SK-N-SH (cell line): Measurements from ENCODE around the gene PTPRK. TPM values are rescaled to one million over a fixed set of nuclear protein-coding genes. Genes with fewer than 3 reads are reported as not detected.

ENCODE experiments used
- CTCF ChIA-PET: fragments of 300-600, 350-600 bp; formaldehyde crosslinking; extraction: SDS; loops from one replicate; lab custom pipeline; 2021; lab: Yijun Ruan, JAX
- POLR2A ChIA-PET: fragments of 350-600 bp; sonication (Branson Sonifier 250); formaldehyde crosslinking; extraction: SDS; loops from one replicate; lab custom pipeline; 2020; ENCODE audit warnings: antibody characterized with exemption, inconsistent platforms; lab: Yijun Ruan, JAX
- DNase-seq: peaks from one replicate; pipeline ENCODE4 v3.0.0; 2012
- H2AFZ ChIP-seq: fragments of 200-600 bp; sonication (generic); 2 replicates; pipeline ENCODE4 v1.8.1; 2016; ENCODE audit warnings: antibody characterized with exemption, mild to moderate bottlenecking, low read depth
- H3F3A ChIP-seq: fragments of 200-600 bp; sonication (generic); replicated peaks from 2 replicates; pipeline ENCODE3; 2016; ENCODE audit warnings: antibody characterized with exemption, mild to moderate bottlenecking; ENCODE audit not compliant: insufficient read depth
- H3K27ac ChIP-seq, 2 experiments: fragments of 200-500 bp in 1 of 2; fragments of 200-600 bp in 1 of 2; sonication (Bioruptor generic) in 1 of 2; sonication (generic), shearing (Covaris generic) in 1 of 2; 2 replicates each; pipeline versions ENCODE4 v1.5.1 to v1.6.1; 2014 to 2016; ENCODE audit warnings: low read depth in 2 of 2, inconsistent platforms in 1 of 2, low read length in 1 of 2, mild to moderate bottlenecking in 1 of 2, mixed read lengths in 1 of 2
- H3K27me3 ChIP-seq: fragments of 200-600 bp; sonication (generic), shearing (Covaris generic); 2 replicates; pipeline ENCODE4 v1.6.1; 2016; ENCODE audit warnings: mixed run types; ENCODE audit not compliant: insufficient read depth
- H3K36me3 ChIP-seq, 2 experiments: fragments of 200-500 bp in 1 of 2; fragments of 200-600 bp in 1 of 2; sonication (Bioruptor generic) in 1 of 2; sonication (generic) in 1 of 2; replicated peaks in 1 of 2; 2 replicates each; pipeline versions ENCODE3 to v1.5.1; 2014 to 2016; ENCODE audit warnings: low read length in 1 of 2, mild to moderate bottlenecking in 1 of 2; ENCODE audit not compliant: insufficient read depth in 2 of 2, control insufficient read depth in 1 of 2
- H3K4me1 ChIP-seq, 2 experiments: fragments of 200-500 bp in 1 of 2; fragments of 200-600 bp in 1 of 2; sonication (Bioruptor generic) in 1 of 2; sonication (generic), shearing (Covaris generic) in 1 of 2; 2 replicates each; pipeline versions ENCODE4 v1.5.1 to v1.6.1; 2014 to 2016; ENCODE audit warnings: low read depth in 1 of 2, low read length in 1 of 2, mixed run types in 1 of 2; ENCODE audit not compliant: insufficient read depth in 2 of 2, control insufficient read depth in 1 of 2
- H3K4me2 ChIP-seq: fragments of 200-600 bp; sonication (generic), shearing (Covaris generic); 2 replicates; pipeline ENCODE4 v1.6.1; 2017; ENCODE audit warnings: mixed run types
- H3K4me3 ChIP-seq, 2 experiments: fragments of 200-500 bp in 1 of 2; fragments of 200-600 bp in 1 of 2; sonication (Bioruptor generic) in 1 of 2; sonication (generic), shearing (Covaris generic) in 1 of 2; 2 replicates each; pipeline versions ENCODE4 v1.5.1 to v1.8.1; 2014 to 2016; ENCODE audit warnings: low read depth in 2 of 2, inconsistent platforms in 1 of 2, low read length in 1 of 2, mild to moderate bottlenecking in 1 of 2, mixed read lengths in 1 of 2, moderate library complexity in 1 of 2
- H3K79me2 ChIP-seq: fragments of 200-600 bp; sonication (generic); 2 replicates; pipeline ENCODE4 v1.8.1; 2017; ENCODE audit warnings: mild to moderate bottlenecking; ENCODE audit not compliant: insufficient read depth
- H3K9ac ChIP-seq: fragments of 200-600 bp; sonication (generic); 2 replicates; pipeline ENCODE4 v1.6.1; 2017; ENCODE audit warnings: mixed run types
- H3K9me2 ChIP-seq: fragments of 200-600 bp; sonication (generic); 2 replicates; pipeline ENCODE4 v1.6.1; 2017; ENCODE audit warnings: mixed run types
- H3K9me3 ChIP-seq: fragments of 200-600 bp; sonication (generic); 2 replicates; pipeline ENCODE4 v1.6.1; 2017; ENCODE audit warnings: mixed run types, mild to moderate bottlenecking, moderate library complexity
- H4K20me1 ChIP-seq: fragments of 200-600 bp; sonication (generic); 2 replicates; pipeline ENCODE4 v1.6.1; 2017; ENCODE audit warnings: mild to moderate bottlenecking, mixed run types; ENCODE audit not compliant: insufficient read depth
- CHD2 ChIP-seq: fragments of 150-350 bp; IDR thresholded peaks from 2 replicates; pipeline ENCODE4 v1.6.1; 2018; ENCODE audit warnings: low read length; ENCODE audit not compliant: partially characterized antibody
- EP300 ChIP-seq, 2 experiments: IDR thresholded peaks; 2 replicates each; pipeline versions ENCODE4 v1.4.0 to v1.6.1; 2012; ENCODE audit warnings: borderline replicate concordance in 1 of 2, low read depth in 1 of 2, low read length in 1 of 2
- EZH2phosphoT487 ChIP-seq: fragments of 200-600 bp; sonication (generic); IDR thresholded peaks from 2 replicates; pipeline ENCODE4 v1.6.1; 2017; ENCODE audit warnings: low read depth, mixed run types, mild to moderate bottlenecking, antibody characterized with exemption, moderate library complexity, borderline replicate concordance
- FOSL2 ChIP-seq: IDR thresholded peaks from 2 replicates; pipeline ENCODE4 v1.4.0; 2012; ENCODE audit warnings: low read depth, mild to moderate bottlenecking, moderate library complexity, borderline replicate concordance
- GATA2 ChIP-seq: sonication (generic); formaldehyde crosslinking; IDR thresholded peaks from 2 replicates; pipeline ENCODE4 v1.5.0; 2020; ENCODE audit warnings: mild to moderate bottlenecking, missing genetic modification reagents
- JUND ChIP-seq: IDR thresholded peaks from 2 replicates; pipeline ENCODE4 v1.4.0; 2012
- MAX ChIP-seq: IDR thresholded peaks from 2 replicates; pipeline ENCODE4 v1.4.0; 2012; ENCODE audit warnings: low read depth
- MXI1 ChIP-seq: IDR thresholded peaks from 2 replicates; pipeline ENCODE4 v1.6.1; 2012; ENCODE audit warnings: mild to moderate bottlenecking, low read depth, low read length, improper control_type of control experiment
- NFIC ChIP-seq: IDR thresholded peaks from 2 replicates; pipeline ENCODE4 v1.4.0; 2012; ENCODE audit warnings: borderline replicate concordance
- NRF1 ChIP-seq: IDR thresholded peaks from 2 replicates; pipeline ENCODE4 v1.6.1; 2012; ENCODE audit warnings: low read depth, mild to moderate bottlenecking, low read length
- PBX3 ChIP-seq: IDR thresholded peaks from 2 replicates; pipeline ENCODE4; 2012
- POLR2AphosphoS5 ChIP-seq: IDR thresholded peaks from 2 replicates; pipeline ENCODE4 v1.6.1; 2012; ENCODE audit warnings: low read depth, low read length
- RCOR1 ChIP-seq: fragments of 150-350 bp; IDR thresholded peaks from 2 replicates; pipeline ENCODE4 v1.6.1; 2017; ENCODE audit warnings: antibody characterized with exemption, low read length
- REST ChIP-seq: IDR thresholded peaks from 2 replicates; pipeline ENCODE4 v1.6.1; 2012; ENCODE audit warnings: mild to moderate bottlenecking, low read depth, low read length, moderate library complexity
- RFX5 ChIP-seq: IDR thresholded peaks from 2 replicates; pipeline ENCODE4 v1.6.1; 2012; ENCODE audit warnings: mild to moderate bottlenecking, improper control_type of control experiment, low read length
- RXRA ChIP-seq: IDR thresholded peaks from 2 replicates; pipeline ENCODE4 v1.4.0; 2012; ENCODE audit warnings: low read depth, mild to moderate bottlenecking, borderline replicate concordance
- SMC3 ChIP-seq: IDR thresholded peaks from 2 replicates; pipeline ENCODE4 v1.6.1; 2012; ENCODE audit warnings: low read depth, low read length, improper control_type of control experiment
- TCF12 ChIP-seq: IDR thresholded peaks from 2 replicates; pipeline ENCODE4 v1.4.0; 2012
- USF2 ChIP-seq: fragments of 150-350 bp; IDR thresholded peaks from 2 replicates; pipeline ENCODE4 v1.6.1; 2017; ENCODE audit warnings: antibody characterized with exemption, low read length, low read depth, borderline replicate concordance
- YY1 ChIP-seq: IDR thresholded peaks from 2 replicates; pipeline ENCODE4 v1.4.0; 2012; ENCODE audit warnings: low read depth, mild to moderate bottlenecking
- WGBS: methylation state at CpG from one replicate; pipeline ENCODE4 v1.1.6; 2017; ENCODE audit warnings: low lambda C conversion rate; 5-methylcytosine and 5-hydroxymethylcytosine counted together
- polyA plus RNA-seq, 3 experiments: library from polyadenylated mRNA; depleted of rRNA; stranded (reverse); fragments of >200 nt; gene quantifications; 2 replicates each; pipeline ENCODE4 v1.2.3, GENCODE V29; 2012

PTPRK gene
- polyA plus RNA-seq, 1 of the 3 experiments (the other 2 are of a cell fraction), result 9.5 TPM

- no peak overlapping the region for H2AFZ ChIP-seq
- H3F3A ChIP-seq, result no peaks in the 10 kb centered on the region
- H3K9ac ChIP-seq, result no peak overlapping the region
- TF ChIP-seq RFX5 (no peak), FOSL2 (peak; percentile 62; the same call in 1 of the 2 replicates), PBX3 (peak; percentile 40; the same call in 1 of the 2 replicates), EP300 (IDR thresholded peaks at IDR 0.05; ENCODE audit: borderline replicate concordance in 1 of 2, low read depth in 1 of 2, low read length in 1 of 2) (0 out of 4 replicates have a peak, but pooled peaks of 1 of the 2 experiments have one; percentile 12), JUND (peak; percentile 46; the same call in 1 of the 2 replicates), YY1 (no peak), POLR2AphosphoS5 (peak; percentile 34; the same call in 1 of the 2 replicates), TCF12 (peak; percentile 70)
- no peaks in the 10 kb centered on the region for H3K9me3 ChIP-seq
- H4K20me1 ChIP-seq, result no peaks in the 10 kb centered on the region
- CTCF ChIA-PET, result no interaction called here
- no peak overlapping the region for H3K4me2 ChIP-seq
- H3K9me2 ChIP-seq, result no peaks in the 10 kb centered on the region
- POLR2A ChIA-PET, result no interaction called here
- H3K27ac ChIP-seq, result peak overlapping the region in 1 of 2 experiments; percentile 13; a peak in 2 of 4 replicates
- H3K27me3 ChIP-seq, result no peaks in the 10 kb centered on the region
- H3K79me2 ChIP-seq, result peaks cover 3% of the 10 kb centered on the region
- H3K4me3 ChIP-seq, result no peak overlapping the region
- 67% methylated on average over 6 of the region's 6 CpGs for WGBS
- DNase-seq, result no peak
- no peaks in the 10 kb centered on the region for H3K4me1 ChIP-seq
- no peaks in the 10 kb centered on the region for H3K36me3 ChIP-seq
Observed at GRCh38 chr6:128350416-128351254, 169.8 kb downstream of the PTPRK start.

GRCh38 chr6:128347123-128347522 lies 173.3 kb downstream of the PTPRK start:
- H3F3A ChIP-seq, result no peaks in the 10 kb centered on the region
- POLR2A ChIA-PET, result no interaction called here

More at GRCh38 chr6:128347123-128347522, 173.3 kb downstream of the PTPRK start:
- Histone ChIP-seq H3K4me3 (no peak overlapping the region), H3K27ac (no peak overlapping the region), H3K9me2 (no peaks in the 10 kb centered on the region), H3K36me3 (no peaks in the 10 kb centered on the region), H3K4me1 (no peaks in the 10 kb centered on the region), H3K27me3 (no peaks in the 10 kb centered on the region), H3K9me3 (no peaks in the 10 kb centered on the region), H3K79me2 (no peaks in the 10 kb centered on the region; the same call in 1 of the 2 replicates), H3K4me2 (no peak overlapping the region), H4K20me1 (no peaks in the 10 kb centered on the region), H2AFZ (no peak overlapping the region), H3K9ac (no peak overlapping the region)
- WGBS, result 81% methylated on average over 3 of the region's 3 CpGs
- CTCF ChIA-PET, result interaction anchor here (1.4 kb wide), 1 partner anchor 19 kb away, joined by 3 read pairs; no protein-coding TSS in a partner anchor
- TF ChIP-seq EZH2phosphoT487 (no peak), FOSL2 (no peak), POLR2AphosphoS5 (no peak), SMC3 (no peak), REST (no peak), MXI1 (no peak), RXRA (no peak), JUND (no peak), NRF1 (no peak), MAX (no peak), NFIC (no peak), GATA2 (CRISPR knock-in tag) (no peak), CHD2 (no peak), USF2 (no peak), RCOR1 (no peak), TCF12 (no peak)
- DNase-seq, result no peak
